ENCODE measurements around the gene NDUFAF8. TPM values are rescaled to one million over a fixed set of nuclear protein-coding genes. Genes with fewer than 3 reads are reported as not detected.

Gene NDUFAF8
- total RNA-seq, 1 donor from 2014 or later: 15.7 TPM

- Histone ChIP-seq H3K36me3 (ENCODE audit: control insufficient read depth in 3 of 3, insufficient read depth in 3 of 3, low read length in 3 of 3) (peaks cover 1 to 14% (median 7%) of the 10 kb centered on the region in 3 donors), H3K9ac (ENCODE audit: low read depth in 1 of 3, low read length in 3 of 3) (no peak overlapping the region), H3K27me3 (ENCODE audit: control insufficient read depth in 3 of 3, insufficient read depth in 3 of 3, low read length in 3 of 3) (no peaks in the 10 kb centered on the region)
Observed at GRCh38 chr17:81244358-81245023, 5.4 kb downstream of the NDUFAF8 start.

DNA sequence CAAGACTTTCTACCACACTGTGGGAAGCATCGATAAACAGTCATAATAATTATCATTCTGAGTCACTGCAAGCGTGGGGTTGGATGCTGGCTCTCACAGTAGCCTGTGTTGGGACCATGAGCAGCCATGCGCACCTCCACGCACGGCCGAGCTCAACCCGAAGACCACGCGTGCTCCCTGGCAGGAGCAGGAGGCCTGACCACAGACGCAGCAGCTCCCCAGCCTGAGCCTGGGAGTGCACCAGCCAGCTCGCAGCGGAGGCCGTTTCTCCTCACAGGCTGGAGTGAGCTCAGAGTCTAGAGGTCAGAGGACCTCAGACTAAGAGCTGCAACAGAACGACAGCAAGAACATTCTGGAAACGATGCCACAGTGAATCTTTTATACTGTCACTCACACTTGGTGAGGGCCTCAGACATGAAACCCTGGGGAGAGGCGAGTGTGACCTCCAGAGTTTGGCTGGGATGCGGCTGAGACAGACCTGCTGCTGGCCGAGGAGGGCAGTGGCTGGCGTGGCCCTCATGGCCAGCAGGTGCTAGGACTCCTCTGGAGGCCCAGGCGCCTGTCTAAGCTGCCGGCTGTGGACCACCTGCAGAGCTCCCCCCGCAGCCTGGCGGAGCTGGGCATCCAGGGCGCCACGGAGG lies 6.0 kb downstream of the NDUFAF8 start:
- Histone ChIP-seq H3K36me3 (ENCODE audit: control insufficient read depth in 3 of 3, insufficient read depth in 3 of 3, low read length in 3 of 3) (peaks cover 5 to 15% (median 10%) of the 10 kb centered on the region in 3 donors), H3K4me1 (ENCODE audit: control insufficient read depth in 3 of 3, insufficient read depth in 3 of 3, low read length in 3 of 3) (peaks cover 2 to 8% (median 6%) of the 10 kb centered on the region in 3 donors), H3K9ac (ENCODE audit: low read depth in 1 of 3, low read length in 3 of 3) (no peak overlapping the region), H3K27me3 (ENCODE audit: control insufficient read depth in 3 of 3, insufficient read depth in 3 of 3, low read length in 3 of 3) (no peaks in the 10 kb centered on the region), H3K27ac (ENCODE audit: low read depth, low read length) (no peak overlapping the region), H3K4me3 (ENCODE audit: low read length in 3 of 3) (no peak overlapping the region), H3K9me3 (ENCODE audit: control insufficient read depth in 3 of 3, low read length in 3 of 3) (no peaks in the 10 kb centered on the region)

More at GRCh38 chr17:81244358-81245023, 5.4 kb downstream of the NDUFAF8 start:
- H3K9me3 ChIP-seq (ENCODE audit: control insufficient read depth in 3 of 3, low read length in 3 of 3): no peaks in the 10 kb centered on the region
- peaks cover 7 to 14% (median 12%) of the 10 kb centered on the region in 3 donors for H3K4me1 ChIP-seq (ENCODE audit: control insufficient read depth in 3 of 3, insufficient read depth in 3 of 3, low read length in 3 of 3)
- H3K4me3 ChIP-seq (ENCODE audit: low read length in 3 of 3): no peak overlapping the region
- no peak overlapping the region for H3K27ac ChIP-seq (ENCODE audit: low read depth, low read length)

DNA sequence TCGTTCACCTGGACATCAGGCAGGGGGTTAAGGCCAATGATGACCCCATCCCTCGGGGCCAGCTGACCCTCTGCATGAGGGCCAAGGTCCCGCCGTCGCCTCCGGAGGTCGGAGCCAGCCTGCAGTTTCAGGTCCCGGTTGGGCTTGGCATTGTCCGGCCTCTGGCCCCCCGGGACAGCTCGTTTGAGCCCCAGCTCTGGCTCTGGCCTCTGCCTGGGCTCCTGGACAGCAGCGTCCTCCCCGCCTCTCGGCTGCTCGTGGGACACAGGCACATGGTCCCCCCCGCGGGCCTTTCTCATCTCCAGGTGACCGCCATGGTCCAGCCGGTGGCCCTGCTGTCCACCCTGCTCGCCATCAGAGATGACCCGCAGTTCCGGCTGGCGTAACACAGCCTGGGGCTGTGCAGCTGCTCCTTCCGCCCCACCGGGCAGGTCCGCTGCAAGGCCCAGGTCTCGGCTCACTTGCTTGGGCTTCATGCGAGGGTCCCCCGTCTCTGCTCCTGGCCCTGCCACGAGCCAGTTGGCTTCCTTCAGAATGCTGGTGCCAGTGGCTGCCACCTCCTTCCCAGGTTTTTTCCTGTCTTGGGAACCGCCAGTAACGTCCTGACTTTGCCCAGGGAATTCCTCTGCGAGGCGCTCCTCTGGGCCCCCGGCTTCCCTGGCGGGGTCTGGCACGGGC lies 6.7 kb downstream of the NDUFAF8 start:
- Histone ChIP-seq H3K27me3 (ENCODE audit: control insufficient read depth in 3 of 3, insufficient read depth in 3 of 3, low read length in 3 of 3) (no peaks in the 10 kb centered on the region), H3K9ac (ENCODE audit: low read depth in 1 of 3, low read length in 3 of 3) (no peak overlapping the region), H3K4me1 (ENCODE audit: control insufficient read depth in 3 of 3, insufficient read depth in 3 of 3, low read length in 3 of 3) (peaks cover 0 to 1% (median 1%) of the 10 kb centered on the region in 3 donors), H3K27ac (ENCODE audit: low read depth, low read length) (no peak overlapping the region), H3K36me3 (ENCODE audit: control insufficient read depth in 3 of 3, insufficient read depth in 3 of 3, low read length in 3 of 3) (peaks cover 5 to 21% (median 9%) of the 10 kb centered on the region in 3 donors), H3K9me3 (ENCODE audit: control insufficient read depth in 3 of 3, low read length in 3 of 3) (no peaks in the 10 kb centered on the region), H3K4me3 (ENCODE audit: low read length in 3 of 3) (no peak overlapping the region)

- Histone ChIP-seq H3K9me3 (ENCODE audit: control insufficient read depth in 3 of 3, low read length in 3 of 3) (no peaks in the 10 kb centered on the region), H3K27me3 (ENCODE audit: control insufficient read depth in 3 of 3, insufficient read depth in 3 of 3, low read length in 3 of 3) (no peaks in the 10 kb centered on the region), H3K9ac (ENCODE audit: low read depth in 1 of 3, low read length in 3 of 3) (no peak overlapping the region), H3K4me1 (ENCODE audit: control insufficient read depth in 3 of 3, insufficient read depth in 3 of 3, low read length in 3 of 3) (no peaks in the 10 kb centered on the region), H3K27ac (ENCODE audit: low read depth, low read length) (no peak overlapping the region), H3K36me3 (ENCODE audit: control insufficient read depth in 3 of 3, insufficient read depth in 3 of 3, low read length in 3 of 3) (peaks cover 5 to 18% (median 7%) of the 10 kb centered on the region in 3 donors), H3K4me3 (ENCODE audit: low read length in 3 of 3) (no peak overlapping the region)
Observed at GRCh38 chr17:81246343-81246670, 7.2 kb downstream of the NDUFAF8 start.

DNA sequence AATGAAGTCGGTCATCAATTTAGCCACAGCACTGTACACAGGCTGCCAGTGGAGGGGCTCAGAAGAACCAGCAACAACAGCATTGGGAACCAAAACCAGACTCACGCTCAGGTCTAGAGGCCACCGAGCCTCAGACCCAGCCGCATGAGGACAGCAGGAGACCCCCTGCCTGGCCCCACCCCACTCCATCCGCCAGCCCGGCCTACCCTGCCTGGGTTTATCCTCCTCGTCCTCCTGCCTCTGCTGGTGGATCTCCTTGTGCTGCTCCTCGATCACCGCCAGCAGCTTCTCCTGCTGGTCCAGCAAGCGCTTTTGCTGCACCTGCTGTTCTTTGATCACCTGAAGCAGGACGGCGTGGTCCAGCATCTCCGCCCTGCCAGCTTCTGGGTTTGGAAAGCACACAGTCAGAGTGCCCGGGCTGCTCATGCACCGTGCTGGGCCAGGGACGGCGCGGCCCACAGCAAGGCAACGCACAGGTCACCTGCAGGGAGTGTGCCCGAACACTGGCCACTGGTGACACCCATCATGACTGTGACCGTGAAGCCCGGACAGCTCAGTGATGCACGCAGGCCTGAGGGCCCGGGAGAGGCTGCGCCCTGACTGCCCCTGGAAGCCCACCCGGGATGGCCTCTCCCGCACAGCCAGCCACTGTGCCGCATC lies 7.7 kb downstream of the NDUFAF8 start:
- no peaks in the 10 kb centered on the region for H3K27me3 ChIP-seq (ENCODE audit: control insufficient read depth in 3 of 3, insufficient read depth in 3 of 3, low read length in 3 of 3)
- H3K4me1 ChIP-seq (ENCODE audit: control insufficient read depth in 3 of 3, insufficient read depth in 3 of 3, low read length in 3 of 3): no peaks in the 10 kb centered on the region
- H3K27ac ChIP-seq (ENCODE audit: low read depth, low read length): no peak overlapping the region
- peaks cover 6 to 16% (median 7%) of the 10 kb centered on the region in 3 donors for H3K36me3 ChIP-seq (ENCODE audit: control insufficient read depth in 3 of 3, insufficient read depth in 3 of 3, low read length in 3 of 3)
- H3K4me3 ChIP-seq (ENCODE audit: low read length in 3 of 3): no peak overlapping the region
- H3K9me3 ChIP-seq (ENCODE audit: control insufficient read depth in 3 of 3, low read length in 3 of 3): no peaks in the 10 kb centered on the region
- H3K9ac ChIP-seq (ENCODE audit: low read depth in 1 of 3, low read length in 3 of 3): no peak overlapping the region

DNA sequence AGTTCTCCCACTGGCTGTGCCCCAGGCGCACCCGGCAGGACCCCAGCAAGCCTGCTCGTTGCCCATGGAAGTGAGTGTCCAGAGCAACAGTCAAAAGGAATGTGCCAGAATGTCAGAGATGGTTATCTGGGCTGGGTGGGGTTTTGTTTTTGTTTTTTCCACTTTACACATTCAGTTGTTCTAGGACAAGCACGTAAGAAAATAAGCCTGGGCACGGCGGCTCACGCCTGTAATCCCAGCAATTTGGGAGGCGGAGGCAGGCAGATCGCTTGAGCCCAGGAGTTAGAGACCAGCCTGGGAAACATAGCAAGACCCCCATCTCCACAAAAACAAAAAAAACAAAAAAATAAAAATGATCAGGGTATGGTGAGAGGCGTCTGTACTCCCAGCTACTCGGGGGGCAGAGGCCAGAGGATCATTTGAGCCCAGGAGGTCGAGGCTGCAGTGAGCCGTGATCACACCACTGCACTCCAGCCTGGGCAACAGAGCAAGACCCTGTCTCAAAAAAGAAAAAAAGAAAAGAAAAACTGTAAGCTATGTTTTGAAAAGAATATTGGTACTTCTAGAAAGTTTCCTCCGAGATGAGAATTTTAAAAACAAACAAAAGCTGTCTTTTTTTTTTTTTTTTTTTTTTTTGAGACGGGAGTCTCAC lies 8.3 kb downstream of the NDUFAF8 start:
- H3K9me3 ChIP-seq (ENCODE audit: control insufficient read depth in 3 of 3, low read length in 3 of 3): no peaks in the 10 kb centered on the region
- no peak overlapping the region for H3K27ac ChIP-seq (ENCODE audit: low read depth, low read length)
- no peak overlapping the region for H3K4me3 ChIP-seq (ENCODE audit: low read length in 3 of 3)
- peaks cover 4 to 20% (median 9%) of the 10 kb centered on the region in 3 donors for H3K36me3 ChIP-seq (ENCODE audit: control insufficient read depth in 3 of 3, insufficient read depth in 3 of 3, low read length in 3 of 3)
- H3K27me3 ChIP-seq (ENCODE audit: control insufficient read depth in 3 of 3, insufficient read depth in 3 of 3, low read length in 3 of 3): no peaks in the 10 kb centered on the region
- no peaks in the 10 kb centered on the region for H3K4me1 ChIP-seq (ENCODE audit: control insufficient read depth in 3 of 3, insufficient read depth in 3 of 3, low read length in 3 of 3)
- no peak overlapping the region for H3K9ac ChIP-seq (ENCODE audit: low read depth in 1 of 3, low read length in 3 of 3)

- H3K4me1 ChIP-seq (ENCODE audit: control insufficient read depth in 3 of 3, insufficient read depth in 3 of 3, low read length in 3 of 3): no peaks in the 10 kb centered on the region
- H3K9ac ChIP-seq (ENCODE audit: low read depth in 1 of 3, low read length in 3 of 3): no peak overlapping the region
Observed at GRCh38 chr17:81248649-81249048, 9.5 kb downstream of the NDUFAF8 start.

GRCh38 chr17:81249223-81250040 lies 10.3 kb downstream of the NDUFAF8 start:
- Histone ChIP-seq H3K4me1 (ENCODE audit: control insufficient read depth in 3 of 3, insufficient read depth in 3 of 3, low read length in 3 of 3) (peaks cover 0 to 8% (median 0%) of the 10 kb centered on the region in 3 donors), H3K9me3 (ENCODE audit: control insufficient read depth in 3 of 3, low read length in 3 of 3) (no peaks in the 10 kb centered on the region), H3K27ac (ENCODE audit: low read depth, low read length) (no peak overlapping the region), H3K4me3 (ENCODE audit: low read length in 3 of 3) (no peak overlapping the region), H3K36me3 (ENCODE audit: control insufficient read depth in 3 of 3, insufficient read depth in 3 of 3, low read length in 3 of 3) (peaks cover 4 to 19% (median 9%) of the 10 kb centered on the region in 3 donors), H3K9ac (ENCODE audit: low read depth in 1 of 3, low read length in 3 of 3) (no peak overlapping the region), H3K27me3 (ENCODE audit: control insufficient read depth in 3 of 3, insufficient read depth in 3 of 3, low read length in 3 of 3) (no peaks in the 10 kb centered on the region)

More at GRCh38 chr17:81248649-81249048, 9.5 kb downstream of the NDUFAF8 start:
- Histone ChIP-seq H3K4me3 (ENCODE audit: low read length in 3 of 3) (no peak overlapping the region), H3K27ac (ENCODE audit: low read depth, low read length) (no peak overlapping the region), H3K36me3 (ENCODE audit: control insufficient read depth in 3 of 3, insufficient read depth in 3 of 3, low read length in 3 of 3) (peaks cover 4 to 19% (median 9%) of the 10 kb centered on the region in 3 donors), H3K27me3 (ENCODE audit: control insufficient read depth in 3 of 3, insufficient read depth in 3 of 3, low read length in 3 of 3) (no peaks in the 10 kb centered on the region), H3K9me3 (ENCODE audit: control insufficient read depth in 3 of 3, low read length in 3 of 3) (no peaks in the 10 kb centered on the region)
